OCI-LY3 (cell line): ENCODE data around the gene TCEAL4.

Experiments used
- CTCF ChIP-seq: fragments of 200-600, 300-600 bp; sonication (generic); IDR thresholded peaks from 2 replicates; pipeline ENCODE4 v1.5.1; 2014; ENCODE audit warnings: antibody characterized with exemption, low read length, low read depth
- EZH2phosphoT487 ChIP-seq: fragments of 200-600 bp; shearing (Covaris generic); IDR thresholded peaks from 2 replicates; pipeline ENCODE4 v1.6.1; 2018; ENCODE audit warnings: antibody characterized with exemption, mixed run types, low read depth

DNA sequence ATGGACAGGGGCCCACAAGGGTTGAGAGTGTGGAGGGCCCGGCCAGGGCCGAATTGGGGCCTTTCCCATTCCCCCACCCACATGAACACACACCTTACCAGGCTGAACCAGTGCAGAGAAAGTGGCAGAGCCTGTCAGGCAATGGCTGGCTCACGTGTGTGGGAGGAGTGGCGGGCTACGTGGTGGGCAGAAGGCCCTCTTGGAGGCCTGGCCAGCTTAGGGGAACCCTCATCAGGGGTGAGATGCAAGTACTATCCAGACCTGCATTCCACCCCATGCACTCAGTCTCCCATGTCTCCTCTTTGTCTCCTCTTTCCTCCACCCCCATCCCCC is 965 bp downstream of the TCEAL4 start:
- TF ChIP-seq CTCF (no peak), EZH2phosphoT487 (no peak)
